Parathyroid adenoma (tissue), 2 donors: ENCODE data around the gene FEZF2.

Source experiments
- H2AFZ ChIP-seq: fragments of 300-600 bp; sonication (generic); one replicate; pipeline ENCODE4 v1.7.0; 2017; ENCODE audit warnings: antibody characterized with exemption, mild to moderate bottlenecking
- H3K27ac ChIP-seq: fragments of 300-600 bp; sonication (generic); one replicate; pipeline ENCODE4 v1.7.0; 2017
- H3K27me3 ChIP-seq: fragments of 300-600 bp; sonication (generic); one replicate; pipeline ENCODE4 v1.7.0; 2017; ENCODE audit warnings: low read length; ENCODE audit not compliant: control insufficient read depth, insufficient read depth
- H3K36me3 ChIP-seq: fragments of 300-600 bp; sonication (generic); one replicate; pipeline ENCODE4 v1.7.0; 2017; ENCODE audit warnings: low read length; ENCODE audit not compliant: control insufficient read depth, insufficient read depth
- H3K4me1 ChIP-seq: fragments of 300-600 bp; sonication (generic); one replicate; pipeline ENCODE4 v1.7.0; 2017; ENCODE audit warnings: control low read depth
- H3K4me2 ChIP-seq: fragments of 300-600 bp; sonication (generic); one replicate; pipeline ENCODE4 v1.7.0; 2017; ENCODE audit warnings: low read length
- H3K4me3 ChIP-seq: fragments of 300-600 bp; sonication (generic); one replicate; pipeline ENCODE4 v1.7.0; 2017; ENCODE audit warnings: low read depth, low read length
- H3K79me2 ChIP-seq: fragments of 300-600 bp; sonication (generic); one replicate; pipeline ENCODE4 v1.7.0; 2017; ENCODE audit warnings: control low read depth
- H3K9ac ChIP-seq: fragments of 300-600 bp; sonication (generic); one replicate; pipeline ENCODE4 v1.7.0; 2017; ENCODE audit warnings: mild to moderate bottlenecking
- H3K9me3 ChIP-seq: fragments of 300-600 bp; sonication (generic); one replicate; pipeline ENCODE4 v1.7.0; 2017; ENCODE audit warnings: low read length; ENCODE audit not compliant: control insufficient read depth
- TF ChIP-seq, protein P1 (sequence below): fragments of 300-600 bp; sonication (generic); IDR thresholded peaks from one replicate; pipeline ENCODE4 v1.7.0; 2017; ENCODE audit warnings: antibody characterized with exemption, mild to moderate bottlenecking
- donor health status: primary hyperparathyroidism.

Gene FEZF2

GRCh38 chr3:62378311-62378789 is 5.0 kb upstream of the FEZF2 start:
- no peaks in the 10 kb centered on the region for H3K9me3 ChIP-seq
- H3K4me2 ChIP-seq = no peak overlapping the region
- peaks cover 26% of the 10 kb centered on the region for H3K27me3 ChIP-seq
- H3K4me3 ChIP-seq = no peak overlapping the region
- no peaks in the 10 kb centered on the region for H3K79me2 ChIP-seq
- H3K4me1 ChIP-seq = no peaks in the 10 kb centered on the region
- TF ChIP-seq, protein P1, sequence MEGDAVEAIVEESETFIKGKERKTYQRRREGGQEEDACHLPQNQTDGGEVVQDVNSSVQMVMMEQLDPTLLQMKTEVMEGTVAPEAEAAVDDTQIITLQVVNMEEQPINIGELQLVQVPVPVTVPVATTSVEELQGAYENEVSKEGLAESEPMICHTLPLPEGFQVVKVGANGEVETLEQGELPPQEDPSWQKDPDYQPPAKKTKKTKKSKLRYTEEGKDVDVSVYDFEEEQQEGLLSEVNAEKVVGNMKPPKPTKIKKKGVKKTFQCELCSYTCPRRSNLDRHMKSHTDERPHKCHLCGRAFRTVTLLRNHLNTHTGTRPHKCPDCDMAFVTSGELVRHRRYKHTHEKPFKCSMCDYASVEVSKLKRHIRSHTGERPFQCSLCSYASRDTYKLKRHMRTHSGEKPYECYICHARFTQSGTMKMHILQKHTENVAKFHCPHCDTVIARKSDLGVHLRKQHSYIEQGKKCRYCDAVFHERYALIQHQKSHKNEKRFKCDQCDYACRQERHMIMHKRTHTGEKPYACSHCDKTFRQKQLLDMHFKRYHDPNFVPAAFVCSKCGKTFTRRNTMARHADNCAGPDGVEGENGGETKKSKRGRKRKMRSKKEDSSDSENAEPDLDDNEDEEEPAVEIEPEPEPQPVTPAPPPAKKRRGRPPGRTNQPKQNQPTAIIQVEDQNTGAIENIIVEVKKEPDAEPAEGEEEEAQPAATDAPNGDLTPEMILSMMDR = no peak
- H3K36me3 ChIP-seq = no peaks in the 10 kb centered on the region
- no peak overlapping the region for H2AFZ ChIP-seq
- H3K9ac ChIP-seq = no peak overlapping the region
- no peak overlapping the region for H3K27ac ChIP-seq

- H3K4me2 ChIP-seq = no peak overlapping the region
- H3K27me3 ChIP-seq = peaks cover 29% of the 10 kb centered on the region
- no peak overlapping the region for H3K27ac ChIP-seq
- H3K36me3 ChIP-seq = no peaks in the 10 kb centered on the region
- no peaks in the 10 kb centered on the region for H3K4me1 ChIP-seq
- no peak overlapping the region for H3K4me3 ChIP-seq
- no peaks in the 10 kb centered on the region for H3K79me2 ChIP-seq
- TF ChIP-seq, protein P1 = no peak
- no peak overlapping the region for H2AFZ ChIP-seq
- H3K9me3 ChIP-seq = no peaks in the 10 kb centered on the region
- H3K9ac ChIP-seq = no peak overlapping the region
Observed at GRCh38 chr3:62376906-62377877, 3.8 kb upstream of the FEZF2 start.

DNA sequence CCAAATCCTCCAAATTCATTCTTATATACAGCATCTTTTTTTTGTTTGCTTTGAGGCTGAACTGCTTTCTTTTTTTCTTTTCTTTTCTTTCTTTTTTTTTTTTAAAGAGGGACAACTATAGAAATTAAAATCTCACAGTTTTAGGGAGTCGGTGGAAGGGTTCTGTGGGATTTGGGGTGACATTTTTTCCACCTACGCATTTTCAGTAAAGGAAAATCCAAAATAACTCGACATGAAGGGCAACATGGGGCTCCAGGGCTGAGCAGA is 3.0 kb upstream of the FEZF2 start:
- H3K36me3 ChIP-seq = no peaks in the 10 kb centered on the region
- peaks cover 29% of the 10 kb centered on the region for H3K27me3 ChIP-seq

DNA sequence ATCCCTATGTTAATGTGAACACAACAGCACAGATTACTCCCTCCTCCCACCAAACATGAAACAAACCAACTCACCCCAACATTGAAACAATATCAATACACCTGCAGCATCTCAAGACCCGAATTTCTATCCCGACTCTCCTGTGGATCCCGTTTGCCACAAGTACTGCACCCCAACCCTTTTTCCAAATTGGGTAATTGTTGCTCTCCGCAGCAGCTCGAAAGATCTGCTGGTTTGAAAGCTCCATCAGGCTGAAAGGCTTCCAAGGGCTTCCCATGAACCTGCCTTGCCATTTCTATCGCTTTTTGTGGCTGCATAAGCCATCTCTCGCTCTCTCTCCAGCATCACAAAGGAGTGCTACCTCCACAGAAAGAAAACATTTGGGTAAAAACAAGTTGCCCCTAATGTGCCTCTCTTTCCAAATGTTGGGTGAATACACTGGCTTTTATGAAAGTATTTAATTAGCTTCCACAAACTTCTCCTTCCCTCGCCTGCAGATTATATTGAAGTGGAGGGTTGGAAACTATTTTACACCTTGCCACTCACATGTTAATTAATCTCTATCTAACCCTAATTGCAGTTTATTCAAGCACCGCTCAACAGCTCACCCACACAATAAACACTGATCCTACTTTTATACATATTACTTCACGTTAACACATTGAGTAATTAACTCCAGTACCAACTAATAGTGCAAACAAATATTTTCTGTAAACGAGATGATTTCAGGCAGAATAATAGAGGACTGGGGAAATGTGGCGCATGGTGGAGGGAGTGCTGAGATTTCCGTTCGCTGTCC is 2.5 kb upstream of the FEZF2 start:
- H3K9me3 ChIP-seq = no peaks in the 10 kb centered on the region
- TF ChIP-seq, protein P1 = no peak
- H3K9ac ChIP-seq = no peak overlapping the region
- no peak overlapping the region for H3K4me2 ChIP-seq
- peaks cover 25% of the 10 kb centered on the region for H3K27me3 ChIP-seq
- H2AFZ ChIP-seq = no peak overlapping the region
- H3K27ac ChIP-seq = no peak overlapping the region
- no peak overlapping the region for H3K4me3 ChIP-seq
- no peaks in the 10 kb centered on the region for H3K4me1 ChIP-seq
- H3K79me2 ChIP-seq = no peaks in the 10 kb centered on the region
- no peaks in the 10 kb centered on the region for H3K36me3 ChIP-seq

More for the DNA sequence above, 3.0 kb upstream of the FEZF2 start:
- no peak overlapping the region for H3K4me3 ChIP-seq
- H3K9me3 ChIP-seq = no peaks in the 10 kb centered on the region
- H2AFZ ChIP-seq = no peak overlapping the region
- no peak overlapping the region for H3K27ac ChIP-seq
- H3K79me2 ChIP-seq = no peaks in the 10 kb centered on the region
- H3K4me2 ChIP-seq = no peak overlapping the region
- TF ChIP-seq, protein P1 = no peak
- H3K4me1 ChIP-seq = no peaks in the 10 kb centered on the region
- H3K9ac ChIP-seq = no peak overlapping the region
